Placental pericyte (primary cell): ENCODE data around the gene TCAF2. TPM values are rescaled to one million over a fixed set of nuclear protein-coding genes. Genes with fewer than 3 reads are reported as not detected.

Source experiments
- small RNA-seq: library from RNA; depleted of rRNA; stranded (forward); fragments of <200 nt; gene quantifications from one replicate; pipeline ENCODE3, GENCODE V24; 2012; ENCODE audit warnings: low replicate concordance
- total RNA-seq: library from RNA; depleted of rRNA; stranded (reverse); fragments of >200 nt; gene quantifications from 2 replicates; pipeline ENCODE4 v1.2.3, GENCODE V29; 2012

The TCAF2 gene
- 0.22 and 1.9 TPM in 2 replicates for total RNA-seq

DNA sequence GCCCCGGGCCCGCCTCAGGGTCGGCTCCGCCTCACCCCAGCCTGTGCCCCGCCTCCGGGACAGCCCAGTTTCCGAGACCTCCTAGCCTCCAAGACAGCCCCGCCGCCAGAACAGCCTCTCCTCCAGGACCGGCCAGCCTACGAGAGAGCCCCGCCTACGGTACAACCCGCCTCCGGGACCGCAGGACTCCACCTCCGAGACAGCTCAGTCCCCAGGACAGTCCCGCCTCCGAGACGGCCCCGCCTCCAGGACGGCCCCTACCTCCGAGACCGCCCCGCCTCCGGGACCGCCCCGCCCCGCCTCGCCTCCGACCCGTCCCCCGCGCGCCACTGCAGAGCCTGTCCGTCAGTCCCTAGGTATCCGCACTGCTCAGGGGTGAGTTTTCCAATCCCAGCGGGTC is at the start of gene TCAF2:
TSS of gene TCAF2 (plus strand) at position 329 of the 400 bp plus-strand sequence.

DNA sequence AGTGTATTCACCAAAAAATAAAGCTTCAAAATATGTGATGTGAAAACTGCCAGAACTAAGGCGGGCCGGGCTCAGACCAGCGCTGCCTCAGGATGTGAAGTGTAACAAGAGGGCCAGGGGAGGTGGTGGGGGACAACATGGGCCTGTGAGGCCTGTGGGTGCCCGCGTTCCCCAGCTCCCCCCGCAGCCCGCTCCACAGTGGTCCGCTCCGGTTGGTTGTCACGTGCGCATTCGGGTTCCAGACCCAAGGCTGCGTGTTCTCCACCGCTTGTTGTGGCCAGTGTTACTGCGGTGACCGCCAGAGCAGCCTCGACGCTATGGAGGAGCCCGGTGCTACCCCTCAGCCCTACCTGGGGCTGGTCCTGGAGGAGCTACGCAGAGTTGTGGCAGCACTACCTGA is 49.3 kb upstream of the TCAF2 start, which contains the start of gene CTAGE15:
TSS of gene CTAGE15 (plus strand) at position 301 of the 400 bp plus-strand sequence. CDS start at position 318, 17 bp downstream.

Small RNAs within 50 kb of the gene (small RNA-seq; reads per million reads assigned to genes)
- not detected for gene AC073264.2
- not detected for gene RNU6-162P

Other genes with a start within 250 kb of the TCAF2 start
- gene ZYX, start 239.6 kb upstream of the TCAF2 start, total RNA-seq, result 86.7 and 119 TPM in 2 replicates
- gene EPHA1, start 212.1 kb upstream of the TCAF2 start, total RNA-seq, result 0.43 TPM in 1 of 2 replicates, not detected in the other
- gene TAS2R60, start 177.5 kb upstream of the TCAF2 start, total RNA-seq, result 0.29 TPM in 1 of 2 replicates, not detected in the other
- gene TAS2R41, start 143.1 kb upstream of the TCAF2 start, total RNA-seq, result 0.29 TPM in 1 of 2 replicates, not detected in the other
- under 0.01 and 0.43 TPM in 2 replicates for gene CTAGE15, start 49.2 kb upstream of the TCAF2 start, total RNA-seq
- 0.22 TPM in 1 of 2 replicates, not detected in the other for gene CTAGE6, start 136.7 kb downstream of the TCAF2 start, total RNA-seq